Sigmoid colon (tissue), 7 donors: ENCODE measurements around the gene MRC2. TPM values are rescaled to one million over a fixed set of nuclear protein-coding genes. Genes with fewer than 3 reads are reported as not detected.

Experiments
- DNase-seq: peaks from one replicate; pipeline ENCODE4 v3.0.0-alpha.2; 2019
- H3K27ac ChIP-seq, 4 donors: fragments of 200-600 bp; sonication (generic); one replicate each; pipeline ENCODE4 v1.5.1; 2016 to 2019; ENCODE audit warnings: mild to moderate bottlenecking in 1 of 4
- H3K27me3 ChIP-seq, 3 donors: fragments of 200-600 bp; sonication (generic); one replicate each; pipeline ENCODE4 v1.5.1; 2019; ENCODE audit warnings: mild to moderate bottlenecking in 1 of 3
- H3K36me3 ChIP-seq, 4 donors: fragments of 200-600 bp; sonication (generic); one replicate each; pipeline ENCODE4 v1.5.1; 2016 to 2019
- H3K4me1 ChIP-seq, 4 donors: fragments of 200-600 bp; sonication (generic); one replicate each; pipeline ENCODE4 v1.5.1; 2017 to 2019
- H3K4me3 ChIP-seq, 4 donors: fragments of 200-600 bp; sonication (generic); one replicate each; pipeline ENCODE4 v1.5.1; 2017 to 2019; ENCODE audit warnings: mild to moderate bottlenecking in 2 of 4, moderate library complexity in 1 of 4
- H3K9me3 ChIP-seq, 4 donors: fragments of 200-600 bp in 3 of 4; sonication (generic) in 3 of 4; one replicate each; pipeline versions ENCODE4 v1.5.1 to v1.6.1; 2013 to 2019
- EP300 ChIP-seq, 4 donors: sonication (generic); formaldehyde crosslinking; IDR thresholded peaks; one replicate each; pipeline ENCODE4 v1.6.1; 2017; ENCODE audit warnings: antibody characterized with exemption in 4 of 4
- POLR2A ChIP-seq, 2 donors: fragments of 450-650 bp; IDR thresholded peaks; one replicate each; pipeline ENCODE4 v1.6.1; 2016; ENCODE audit warnings: antibody characterized with exemption in 2 of 2, mild to moderate bottlenecking in 2 of 2, moderate library complexity in 2 of 2
- POLR2AphosphoS5 ChIP-seq, 4 donors: sonication (generic); formaldehyde crosslinking; IDR thresholded peaks; one replicate each; pipeline ENCODE4 v1.6.1; 2017; ENCODE audit warnings: antibody characterized with exemption in 4 of 4
- WGBS, 2 donors: extraction: QIAGEN DNeasy Blood & Tissue Kit; methylation state at CpG; one replicate each; pipeline ENCODE4 v1.1.7; 2013; 5-methylcytosine and 5-hydroxymethylcytosine counted together
- intact Hi-C: fragments of 100-400 bp; cut with DNase I; formaldehyde crosslinking; loops from one replicate; pipeline ENCODE4 v1.15.1; 2023
- polyA plus RNA-seq, 3 donors: library from polyadenylated mRNA; stranded (reverse); fragments of 200-250 nt; gene quantifications; one replicate each; pipeline ENCODE4 v1.2.3, GENCODE V29; 2013
- total RNA-seq, 4 donors: library from RNA; depleted of rRNA; stranded (reverse); fragments of >200 nt; gene quantifications; one replicate each; pipeline ENCODE4 v1.1.0, GENCODE V29; 2016
- TF ChIP-seq, protein P1 (sequence below), 4 experiments: fragments of 450-650 bp in 3 of 4; fragments of 200-600 bp in 1 of 4; IDR thresholded peaks; one replicate each; pipeline ENCODE4 v1.5.1; 2016 to 2019; ENCODE audit warnings: antibody characterized with exemption in 4 of 4, mild to moderate bottlenecking in 3 of 4, moderate library complexity in 2 of 4
- donor health status: healthy with polysubstance abuse.
- donor health status: Bipolar disorder and iron deficiency.
- donor health status: healthy.

Gene MRC2
- total and polyA plus RNA-seq, 7 donors = 2.5 to 94.4 (median 19.6) TPM

DNA sequence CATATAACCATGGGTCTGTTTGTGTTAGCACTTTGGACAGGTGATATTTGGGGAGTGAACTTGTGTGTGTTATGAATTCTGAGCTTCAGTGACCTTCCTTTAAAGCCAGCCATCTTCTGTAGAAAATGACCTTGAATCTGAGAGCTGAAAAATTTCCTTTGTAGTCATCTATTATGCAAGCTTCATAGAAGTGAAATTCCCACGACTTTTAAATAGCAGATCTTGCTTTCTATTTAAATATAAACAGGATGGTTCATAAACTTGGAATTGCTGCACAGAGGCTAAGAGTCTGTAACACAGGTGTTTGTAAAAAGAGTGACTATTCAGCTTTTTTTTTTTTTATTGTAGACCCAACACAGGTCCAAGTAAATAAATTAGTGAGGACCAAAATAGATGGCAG, 95.2 kb downstream of the MRC2 start:
- Histone ChIP-seq H3K36me3 (no peaks in the 10 kb centered on the region), H3K27ac (no peak overlapping the region), H3K4me3 (no peak overlapping the region), H3K4me1 (no peaks in the 10 kb centered on the region), H3K9me3 (no peaks in the 10 kb centered on the region), H3K27me3 (peaks cover 0 to 7% (median 0%) of the 10 kb centered on the region in 3 donors)
- TF ChIP-seq POLR2AphosphoS5 (IDR thresholded peaks at IDR 0.05) (no peak), POLR2A (IDR thresholded peaks at IDR 0.05) (no peak), EP300 (IDR thresholded peaks at IDR 0.05) (no peak)
- TF ChIP-seq, protein P1, sequence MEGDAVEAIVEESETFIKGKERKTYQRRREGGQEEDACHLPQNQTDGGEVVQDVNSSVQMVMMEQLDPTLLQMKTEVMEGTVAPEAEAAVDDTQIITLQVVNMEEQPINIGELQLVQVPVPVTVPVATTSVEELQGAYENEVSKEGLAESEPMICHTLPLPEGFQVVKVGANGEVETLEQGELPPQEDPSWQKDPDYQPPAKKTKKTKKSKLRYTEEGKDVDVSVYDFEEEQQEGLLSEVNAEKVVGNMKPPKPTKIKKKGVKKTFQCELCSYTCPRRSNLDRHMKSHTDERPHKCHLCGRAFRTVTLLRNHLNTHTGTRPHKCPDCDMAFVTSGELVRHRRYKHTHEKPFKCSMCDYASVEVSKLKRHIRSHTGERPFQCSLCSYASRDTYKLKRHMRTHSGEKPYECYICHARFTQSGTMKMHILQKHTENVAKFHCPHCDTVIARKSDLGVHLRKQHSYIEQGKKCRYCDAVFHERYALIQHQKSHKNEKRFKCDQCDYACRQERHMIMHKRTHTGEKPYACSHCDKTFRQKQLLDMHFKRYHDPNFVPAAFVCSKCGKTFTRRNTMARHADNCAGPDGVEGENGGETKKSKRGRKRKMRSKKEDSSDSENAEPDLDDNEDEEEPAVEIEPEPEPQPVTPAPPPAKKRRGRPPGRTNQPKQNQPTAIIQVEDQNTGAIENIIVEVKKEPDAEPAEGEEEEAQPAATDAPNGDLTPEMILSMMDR (IDR thresholded peaks at IDR 0.05) = no peak
- 11 to 34% methylated on average over 1 of the region's 1 CpG for WGBS, 2 donors
- intact Hi-C loops = no loop called here
- no peak for DNase-seq

DNA sequence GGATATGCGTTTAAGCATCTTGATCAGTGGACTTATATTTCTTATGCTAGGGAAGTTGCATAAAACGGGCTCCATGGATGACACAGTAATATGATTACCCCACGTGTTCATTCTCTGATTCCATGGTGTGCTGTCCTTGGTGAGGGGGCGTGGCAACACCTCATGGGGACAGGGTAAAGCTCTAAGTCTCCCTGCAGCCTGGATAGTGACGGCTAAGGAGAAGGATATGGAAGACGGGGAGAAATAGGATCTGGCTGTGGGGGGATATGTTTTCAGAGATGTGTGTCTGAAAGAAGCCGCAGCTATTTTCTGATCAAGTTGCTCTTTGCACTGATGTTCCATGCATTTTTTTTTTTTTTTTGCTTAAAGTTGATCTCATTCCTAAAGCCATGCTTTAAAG, 96.4 kb downstream of the MRC2 start:
- H3K9me3 ChIP-seq = no peaks in the 10 kb centered on the region
- TF ChIP-seq EP300 (IDR thresholded peaks at IDR 0.05) (no peak), POLR2A (IDR thresholded peaks at IDR 0.05) (no peak), POLR2AphosphoS5 (IDR thresholded peaks at IDR 0.05) (no peak)
- TF ChIP-seq, protein P1 (IDR thresholded peaks at IDR 0.05) = no peak
- DNase-seq = no peak
- H3K4me1 ChIP-seq = no peaks in the 10 kb centered on the region
- peaks cover 0 to 7% (median 0%) of the 10 kb centered on the region in 3 donors for H3K27me3 ChIP-seq
- no peak overlapping the region for H3K27ac ChIP-seq
- 64 to 81% methylated on average over 7 of the region's 7 CpGs for WGBS, 2 donors
- no peaks in the 10 kb centered on the region for H3K36me3 ChIP-seq
- intact Hi-C loops = no loop called here
- H3K4me3 ChIP-seq = no peak overlapping the region

DNA sequence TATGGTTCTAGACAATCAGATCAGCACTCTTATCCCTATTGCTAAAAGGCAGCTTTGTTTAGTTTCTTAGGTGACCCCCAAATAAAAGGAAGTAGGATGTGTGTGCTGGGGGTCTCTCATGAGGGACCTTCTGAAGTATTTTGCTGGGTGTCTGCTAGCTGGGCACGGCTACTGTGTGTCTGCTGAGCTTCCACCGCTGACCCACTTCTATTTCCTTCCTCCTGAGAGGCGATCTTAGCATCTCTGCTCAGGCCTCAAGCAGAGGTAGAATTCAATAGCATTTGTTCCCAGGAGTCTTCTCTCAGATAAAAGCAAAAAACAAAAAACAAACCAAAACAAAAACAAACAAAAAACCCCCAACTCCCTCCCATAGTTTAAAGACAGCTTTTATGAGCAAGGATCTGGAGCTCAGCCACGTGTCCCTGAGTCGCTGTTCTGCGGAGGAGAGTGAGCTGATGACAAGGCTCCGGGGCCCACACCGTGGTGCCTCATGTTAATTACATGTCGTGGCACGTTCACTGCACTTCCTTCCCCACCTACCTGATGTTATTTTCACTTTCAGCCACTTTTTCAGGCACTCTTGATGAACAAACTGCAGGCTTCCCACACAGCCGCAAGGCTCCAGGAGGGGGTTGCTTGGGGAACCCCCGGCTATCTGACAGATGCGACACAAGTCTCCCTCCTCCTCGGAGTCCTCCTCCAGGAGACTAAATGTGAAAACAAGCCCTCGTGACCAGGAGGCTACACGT, 97.1 kb downstream of the MRC2 start:
- no peak overlapping the region for H3K27ac ChIP-seq
- 27 to 46% methylated on average over 16 of the region's 16 CpGs for WGBS, 2 donors
- no peak for TF ChIP-seq POLR2AphosphoS5 (IDR thresholded peaks at IDR 0.05)
- TF ChIP-seq POLR2A (IDR thresholded peaks at IDR 0.05) = no peak
- TF ChIP-seq, protein P1 (IDR thresholded peaks at IDR 0.05) = no peak
- no peak for TF ChIP-seq EP300 (IDR thresholded peaks at IDR 0.05)
- intact Hi-C loops = no loop called here
- H3K4me1 ChIP-seq = no peaks in the 10 kb centered on the region
- H3K36me3 ChIP-seq = no peaks in the 10 kb centered on the region
- peaks cover 0 to 7% (median 0%) of the 10 kb centered on the region in 3 donors for H3K27me3 ChIP-seq
- no peaks in the 10 kb centered on the region for H3K9me3 ChIP-seq
- DNase-seq = peak; percentile 12
- no peak overlapping the region for H3K4me3 ChIP-seq

DNA sequence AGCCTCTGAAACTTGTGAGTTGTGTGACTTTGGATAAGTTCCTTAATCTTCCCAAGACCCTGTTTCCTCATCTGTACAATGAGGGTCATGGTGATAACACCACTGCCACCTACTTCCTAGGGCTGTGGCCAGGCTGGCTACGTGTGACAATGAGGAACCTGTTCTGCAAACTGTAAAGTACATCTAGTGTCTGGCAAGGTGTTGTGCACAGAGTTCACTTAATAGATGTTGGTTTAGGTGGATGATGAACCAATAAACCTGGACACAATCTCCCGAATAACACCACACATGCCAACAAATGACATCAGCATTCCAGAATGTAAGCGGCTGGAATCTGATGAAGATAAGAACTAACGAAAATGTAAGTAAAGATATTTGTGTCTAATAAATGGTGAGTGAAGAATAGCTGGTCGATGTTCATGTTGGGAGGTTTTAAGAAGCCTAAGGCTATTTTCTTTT, 98.3 kb downstream of the MRC2 start:
- Histone ChIP-seq H3K4me3 (no peak overlapping the region), H3K27me3 (peaks cover 0 to 7% (median 0%) of the 10 kb centered on the region in 3 donors), H3K4me1 (no peaks in the 10 kb centered on the region), H3K9me3 (no peaks in the 10 kb centered on the region), H3K27ac (no peak overlapping the region), H3K36me3 (no peaks in the 10 kb centered on the region)
- no peak for DNase-seq
- 16 to 59% methylated on average over 5 of the region's 5 CpGs for WGBS, 2 donors
- TF ChIP-seq, protein P1 (IDR thresholded peaks at IDR 0.05) = no peak
- TF ChIP-seq EP300 (IDR thresholded peaks at IDR 0.05) (no peak), POLR2AphosphoS5 (IDR thresholded peaks at IDR 0.05) (no peak), POLR2A (IDR thresholded peaks at IDR 0.05) (no peak)
- intact Hi-C loops = no loop called here
